NCI-H128 (cell line): ENCODE measurements around the gene NFATC4.

Source experiments
- DNase-seq: peaks from one replicate; lab custom pipeline; 2025; ENCODE audit not compliant: unreplicated experiment; lab: John Stamatoyannopoulos, UW

NFATC4 gene

GRCh38 chr14:24407608-24408325 is 39.8 kb downstream of the NFATC4 start:
- DNase-seq: no peak

GRCh38 chr14:24408764-24409163 is 40.8 kb downstream of the NFATC4 start:
- no peak for DNase-seq

GRCh38 chr14:24409192-24409591 is 41.2 kb downstream of the NFATC4 start:
- DNase-seq: no peak

- no peak for DNase-seq
These were observed 42.0 kb downstream of the NFATC4 start for GRCh38 chr14:24409956-24410355.

GRCh38 chr14:24411443-24412389 is 43.7 kb downstream of the NFATC4 start:
- no peak for DNase-seq

GRCh38 chr14:24414077-24414476 is 46.1 kb downstream of the NFATC4 start:
- DNase-seq: no peak

GRCh38 chr14:24414732-24415420 is 46.9 kb downstream of the NFATC4 start:
- DNase-seq: no peak

GRCh38 chr14:24415421-24416253 is 47.7 kb downstream of the NFATC4 start:
- DNase-seq: no peak

GRCh38 chr14:24416254-24416931 is 48.4 kb downstream of the NFATC4 start:
- no peak for DNase-seq

- DNase-seq: no peak
These were observed 49.1 kb downstream of the NFATC4 start for GRCh38 chr14:24416932-24417619.

- DNase-seq: no peak
These were observed 50.0 kb downstream of the NFATC4 start for GRCh38 chr14:24417832-24418491.

GRCh38 chr14:24418492-24418873 is 50.5 kb downstream of the NFATC4 start:
- no peak for DNase-seq

GRCh38 chr14:24422261-24422660 is 54.3 kb downstream of the NFATC4 start:
- no peak for DNase-seq

GRCh38 chr14:24422694-24423601 is 55.0 kb downstream of the NFATC4 start:
- DNase-seq: no peak

GRCh38 chr14:24425704-24426103 is 57.7 kb downstream of the NFATC4 start:
- DNase-seq: no peak

GRCh38 chr14:24426150-24426911 is 58.3 kb downstream of the NFATC4 start:
- no peak for DNase-seq

GRCh38 chr14:24426912-24427536 is 59.0 kb downstream of the NFATC4 start:
- no peak for DNase-seq
